ENCODE results near the gene MEGF10. TPM values are rescaled to one million over a fixed set of nuclear protein-coding genes. Genes with fewer than 3 reads are reported as not detected.

The MEGF10 gene
- total RNA-seq, 2 experiments from 2014 or later, result not detected

GRCh38 chr5:127492854-127493738 lies 202.5 kb downstream of the MEGF10 start:
- ChIA-PET CTCF (interaction anchor here (0.7 to 2.2 kb wide), 24 partner anchors 8 to 842 kb away, joined by 3 to 13 read pairs (median 3); no protein-coding TSS in a partner anchor), POLR2A (interaction anchor here (1.0 kb wide), 1 partner anchor 639 kb away, joined by 3 read pairs; no protein-coding TSS in a partner anchor)
- H3K4me1 Mint-ChIP-seq (ENCODE audit: low read depth), result no peaks in the 10 kb centered on the region
- H3K27me3 Mint-ChIP-seq (ENCODE audit: low read depth), result peaks cover 39% of the 10 kb centered on the region
- no peak overlapping the region for H3K4me3 Mint-ChIP-seq
- no peaks in the 10 kb centered on the region for H3K36me3 Mint-ChIP-seq (ENCODE audit: low read depth)
- H3K27ac Mint-ChIP-seq, result no peak overlapping the region
- H3K9me3 Mint-ChIP-seq (ENCODE audit: insufficient read depth), result no peaks in the 10 kb centered on the region
- ATAC-seq (no peak), DNase-seq (no peak)

DNA sequence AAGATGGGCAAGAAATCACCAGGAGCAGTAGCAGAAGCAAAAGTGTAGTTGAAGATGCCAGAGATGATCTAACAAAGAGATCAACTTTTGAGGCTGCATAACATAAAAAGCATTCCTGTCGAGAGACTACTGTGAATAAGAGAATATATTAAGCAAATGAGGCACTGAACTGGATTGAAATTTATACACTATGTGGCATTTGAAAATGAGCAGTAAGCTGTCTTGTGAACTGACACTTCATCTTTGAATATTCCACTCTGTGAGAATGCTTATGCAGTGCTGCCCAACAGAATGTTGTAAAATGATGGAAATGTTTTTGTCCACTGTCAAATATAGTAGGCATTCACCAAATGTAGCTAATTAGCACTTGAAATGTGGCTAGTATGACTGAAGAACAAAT lies 208.0 kb downstream of the MEGF10 start:
- DNase-seq (no peak), ATAC-seq (no peak)
- ChIA-PET CTCF (no interaction called here), POLR2A (no interaction called here)
- no peak overlapping the region for H3K4me3 Mint-ChIP-seq
- H3K9me3 Mint-ChIP-seq (ENCODE audit: insufficient read depth), result no peaks in the 10 kb centered on the region
- H3K4me1 Mint-ChIP-seq (ENCODE audit: low read depth), result no peaks in the 10 kb centered on the region
- H3K36me3 Mint-ChIP-seq (ENCODE audit: low read depth), result no peaks in the 10 kb centered on the region
- H3K27me3 Mint-ChIP-seq (ENCODE audit: low read depth), result peaks cover 24% of the 10 kb centered on the region
- H3K27ac Mint-ChIP-seq, result no peak overlapping the region

DNA sequence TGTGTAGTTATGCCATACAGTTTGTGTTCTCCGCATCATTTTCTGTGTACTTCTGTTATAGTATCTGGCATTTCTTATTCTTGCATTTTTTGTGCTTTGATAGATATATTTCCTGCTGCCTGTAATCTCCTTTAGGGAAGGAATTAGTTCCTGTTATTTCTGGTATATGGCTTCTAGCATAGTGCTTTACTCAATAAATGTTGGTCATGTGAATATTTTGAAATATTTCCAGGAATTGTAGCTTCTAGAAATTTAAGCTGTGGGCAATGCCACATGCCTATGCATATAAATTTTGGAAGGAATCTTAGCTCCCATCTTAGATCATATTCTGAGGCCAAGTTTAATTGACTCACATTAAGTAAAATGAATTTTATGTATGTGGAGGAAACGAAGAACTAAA lies 215.3 kb downstream of the MEGF10 start:
- ChIA-PET POLR2A (no interaction called here), CTCF (interaction anchor here (1.0 to 2.2 kb wide), 2 partner anchors 10 to 13 kb away, joined by 5 to 6 read pairs; no protein-coding TSS in a partner anchor)
- Mint-ChIP-seq H3K4me3 (no peak overlapping the region), H3K27ac (no peak overlapping the region), H3K4me1 (ENCODE audit: low read depth) (no peaks in the 10 kb centered on the region), H3K36me3 (ENCODE audit: low read depth) (no peaks in the 10 kb centered on the region), H3K27me3 (ENCODE audit: low read depth) (peaks cover 23% of the 10 kb centered on the region), H3K9me3 (ENCODE audit: insufficient read depth) (no peaks in the 10 kb centered on the region)
- no peak for ATAC-seq
- no peak for DNase-seq

GRCh38 chr5:127506616-127507015 lies 216.0 kb downstream of the MEGF10 start:
- no peaks in the 10 kb centered on the region for H3K9me3 Mint-ChIP-seq (ENCODE audit: insufficient read depth)
- ATAC-seq, result no peak
- ChIA-PET POLR2A (no interaction called here), CTCF (interaction anchor here (1.0 to 2.2 kb wide), 4 partner anchors 10 to 193 kb away, joined by 3 to 6 read pairs (median 5); no protein-coding TSS in a partner anchor)
- H3K36me3 Mint-ChIP-seq (ENCODE audit: low read depth), result no peaks in the 10 kb centered on the region
- H3K4me1 Mint-ChIP-seq (ENCODE audit: low read depth), result no peaks in the 10 kb centered on the region
- H3K27me3 Mint-ChIP-seq (ENCODE audit: low read depth), result peaks cover 29% of the 10 kb centered on the region
- no peak overlapping the region for H3K27ac Mint-ChIP-seq
- no peak overlapping the region for H3K4me3 Mint-ChIP-seq
- DNase-seq, result no peak

DNA sequence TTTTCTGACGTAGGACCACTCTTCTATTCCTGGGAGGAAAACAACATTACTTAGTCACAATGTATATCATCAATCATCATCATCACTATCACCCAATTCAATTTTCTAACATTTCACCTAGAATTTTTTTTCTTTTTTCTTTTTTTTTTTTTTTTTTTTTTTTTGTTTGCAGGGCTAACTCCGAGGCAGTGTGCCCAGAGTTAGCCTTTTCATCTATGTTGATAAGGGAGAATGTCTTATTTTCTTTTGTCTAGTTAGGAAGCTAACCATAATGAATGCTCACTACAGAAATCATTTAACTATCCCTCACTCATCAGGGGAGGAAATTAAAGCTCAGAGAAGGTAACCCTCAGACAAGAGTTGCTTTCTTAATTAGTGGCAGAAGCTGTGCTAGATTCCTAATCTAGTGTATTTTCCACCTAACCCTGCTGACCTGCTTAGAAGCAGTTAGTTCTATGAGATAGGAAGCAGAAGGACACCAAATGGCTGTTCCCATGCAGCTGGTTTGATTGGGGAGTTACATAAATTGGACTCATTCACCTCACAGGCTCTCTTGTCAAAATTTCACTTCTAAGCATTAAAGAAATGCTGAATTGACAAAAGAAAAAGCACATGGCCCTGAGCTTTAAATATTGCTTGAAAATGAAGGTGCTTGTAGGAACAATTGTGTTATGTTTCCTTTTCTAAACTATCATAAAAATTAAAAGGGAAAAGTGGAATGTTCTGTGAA lies 218.2 kb downstream of the MEGF10 start:
- no peak overlapping the region for H3K4me3 Mint-ChIP-seq
- no peak for DNase-seq
- ChIA-PET CTCF (interaction anchor here (1.8 kb wide), 1 partner anchor 16 kb away, joined by 7 read pairs; no protein-coding TSS in a partner anchor), POLR2A (no interaction called here)
- H3K27me3 Mint-ChIP-seq (ENCODE audit: low read depth), result peaks cover 38% of the 10 kb centered on the region
- no peaks in the 10 kb centered on the region for H3K36me3 Mint-ChIP-seq (ENCODE audit: low read depth)
- no peak overlapping the region for H3K27ac Mint-ChIP-seq
- no peak for ATAC-seq
- no peaks in the 10 kb centered on the region for H3K9me3 Mint-ChIP-seq (ENCODE audit: insufficient read depth)
- H3K4me1 Mint-ChIP-seq (ENCODE audit: low read depth), result no peaks in the 10 kb centered on the region

Other genes with a start within 250 kb of the MEGF10 start
- gene C5orf63, start 217.3 kb upstream of the MEGF10 start, total RNA-seq, result 1 to 10 TPM; 6.4 to 6.5 TPM
- 10 to 100 TPM; 36.0 to 41.3 TPM for gene PRRC1, start 226.8 kb downstream of the MEGF10 start, total RNA-seq